GM12801 (cell line): ENCODE measurements around the gene ZNF518A.

ENCODE experiments used
- TF ChIP-seq, protein P1 (sequence below): IDR thresholded peaks from one replicate; pipeline ENCODE4 v1.5.1; 2011; ENCODE audit warnings: control low read depth; ENCODE audit not compliant: insufficient read length; ENCODE audit errors: extremely low read depth

Gene ZNF518A

DNA sequence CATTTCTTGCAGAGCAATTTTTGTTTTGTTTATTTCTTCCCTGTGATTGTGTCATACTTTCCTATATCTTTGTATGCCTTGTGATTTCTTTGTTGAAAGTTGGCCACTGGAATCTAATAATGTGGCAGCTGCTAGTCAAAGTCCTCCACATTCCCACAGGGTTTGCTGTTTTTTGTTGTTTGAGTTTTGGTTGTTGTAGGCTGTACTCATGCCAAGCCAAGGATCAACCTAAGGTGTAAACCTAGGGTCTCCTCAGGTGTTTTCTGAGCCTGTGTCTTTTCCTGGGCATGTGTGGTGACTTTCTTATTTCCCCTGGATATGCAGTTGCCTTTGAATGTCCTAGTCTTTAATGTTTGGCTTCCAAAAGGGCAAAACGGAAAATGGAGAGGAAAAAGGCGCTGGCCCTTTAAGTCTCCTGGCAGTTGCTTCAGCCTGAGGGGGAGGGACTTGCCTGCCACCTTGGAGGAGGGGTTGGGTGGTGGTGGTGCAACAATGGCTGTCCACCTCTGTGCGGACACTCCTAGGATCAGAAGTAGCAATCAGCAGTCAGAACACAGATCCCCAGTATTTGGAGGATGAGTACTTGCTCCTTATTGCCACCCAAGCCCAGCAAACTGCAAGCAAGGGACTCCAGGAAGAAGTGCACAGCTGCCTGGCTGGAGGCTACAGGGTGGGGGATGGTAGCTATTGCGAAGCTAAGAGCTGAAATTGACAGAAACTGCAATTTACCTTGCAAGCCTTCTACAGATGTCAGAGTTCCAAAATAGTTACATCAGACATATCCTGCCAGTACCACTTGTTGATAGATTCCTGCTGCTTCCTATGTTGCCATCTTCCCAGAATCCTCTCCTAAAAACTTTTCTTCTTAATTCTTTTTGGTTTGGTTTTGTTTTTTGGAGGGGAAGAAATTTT is 5.6 kb upstream of the ZNF518A start:
- TF ChIP-seq, protein P1, sequence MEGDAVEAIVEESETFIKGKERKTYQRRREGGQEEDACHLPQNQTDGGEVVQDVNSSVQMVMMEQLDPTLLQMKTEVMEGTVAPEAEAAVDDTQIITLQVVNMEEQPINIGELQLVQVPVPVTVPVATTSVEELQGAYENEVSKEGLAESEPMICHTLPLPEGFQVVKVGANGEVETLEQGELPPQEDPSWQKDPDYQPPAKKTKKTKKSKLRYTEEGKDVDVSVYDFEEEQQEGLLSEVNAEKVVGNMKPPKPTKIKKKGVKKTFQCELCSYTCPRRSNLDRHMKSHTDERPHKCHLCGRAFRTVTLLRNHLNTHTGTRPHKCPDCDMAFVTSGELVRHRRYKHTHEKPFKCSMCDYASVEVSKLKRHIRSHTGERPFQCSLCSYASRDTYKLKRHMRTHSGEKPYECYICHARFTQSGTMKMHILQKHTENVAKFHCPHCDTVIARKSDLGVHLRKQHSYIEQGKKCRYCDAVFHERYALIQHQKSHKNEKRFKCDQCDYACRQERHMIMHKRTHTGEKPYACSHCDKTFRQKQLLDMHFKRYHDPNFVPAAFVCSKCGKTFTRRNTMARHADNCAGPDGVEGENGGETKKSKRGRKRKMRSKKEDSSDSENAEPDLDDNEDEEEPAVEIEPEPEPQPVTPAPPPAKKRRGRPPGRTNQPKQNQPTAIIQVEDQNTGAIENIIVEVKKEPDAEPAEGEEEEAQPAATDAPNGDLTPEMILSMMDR = no peak

DNA sequence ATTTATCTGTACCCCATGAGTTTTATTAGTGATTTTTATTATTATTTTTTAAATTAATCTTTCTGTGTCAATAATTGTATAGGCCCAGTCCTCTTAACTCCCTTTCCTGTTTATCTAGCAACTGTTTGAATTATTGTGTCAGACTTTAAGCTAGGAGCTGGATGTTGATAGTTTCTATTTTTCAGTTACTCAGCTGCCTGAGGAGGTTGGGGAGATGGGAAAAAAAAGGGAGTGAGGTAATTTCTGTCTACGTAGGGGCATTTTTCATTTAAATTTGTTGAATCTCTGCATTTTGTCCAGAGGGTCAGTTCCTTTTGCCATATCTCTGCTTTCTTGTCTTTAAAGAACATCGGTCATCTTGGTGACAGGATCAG is 5.0 kb upstream of the ZNF518A start:
- TF ChIP-seq, protein P1 = no peak

DNA sequence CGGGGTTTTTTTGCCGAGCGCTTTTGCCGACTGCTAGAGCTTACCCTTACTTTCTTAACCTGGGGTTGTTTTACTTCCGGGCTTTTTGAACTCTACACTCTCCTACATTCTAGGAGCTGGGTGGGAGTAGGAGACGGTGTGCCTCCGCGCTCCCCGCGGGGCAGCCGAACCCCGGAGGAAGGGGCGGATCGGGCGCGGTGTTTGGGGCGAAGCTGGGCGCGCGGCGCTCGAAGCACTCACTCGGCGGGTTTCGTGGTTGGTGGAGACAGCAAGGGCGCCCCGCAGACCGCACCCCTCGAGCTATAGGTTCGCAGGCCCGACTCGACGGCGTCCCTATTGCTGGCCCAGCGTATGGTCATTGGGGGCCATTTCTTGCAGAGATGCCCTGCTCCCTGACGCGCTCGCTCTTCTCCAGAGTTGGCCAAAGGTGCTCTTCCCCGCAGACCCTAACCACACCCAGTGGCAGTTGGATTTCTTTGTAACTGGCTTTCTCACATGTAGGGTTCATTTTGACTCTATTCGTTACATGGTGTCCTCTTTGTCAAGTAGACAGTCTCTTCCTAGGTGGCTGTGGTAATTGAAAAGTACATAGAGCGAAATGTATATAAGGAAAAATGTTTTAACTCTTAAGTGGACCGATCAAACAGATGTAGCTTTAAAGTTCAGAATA is 364 bp downstream of the ZNF518A start:
- TF ChIP-seq, protein P1 = no peak

DNA sequence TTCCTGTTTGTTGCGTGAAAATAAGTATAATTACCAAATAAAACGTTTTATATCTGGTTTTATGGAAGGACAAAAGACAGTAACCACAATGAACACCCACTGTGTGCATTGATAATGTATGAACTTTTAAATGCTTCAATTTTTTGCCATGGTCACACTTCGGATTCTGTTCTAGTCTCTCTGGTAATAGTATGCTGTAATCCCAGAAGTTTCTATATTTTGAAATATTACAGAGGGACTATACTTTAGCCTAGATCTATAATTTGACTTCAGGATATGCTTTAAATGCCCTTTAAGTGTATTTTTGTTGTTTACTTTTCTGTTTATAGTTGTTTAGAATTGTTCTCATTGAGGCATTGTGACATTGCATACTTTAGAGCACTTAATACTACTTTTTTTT is 1.5 kb downstream of the ZNF518A start:
- TF ChIP-seq, protein P1 = no peak

DNA sequence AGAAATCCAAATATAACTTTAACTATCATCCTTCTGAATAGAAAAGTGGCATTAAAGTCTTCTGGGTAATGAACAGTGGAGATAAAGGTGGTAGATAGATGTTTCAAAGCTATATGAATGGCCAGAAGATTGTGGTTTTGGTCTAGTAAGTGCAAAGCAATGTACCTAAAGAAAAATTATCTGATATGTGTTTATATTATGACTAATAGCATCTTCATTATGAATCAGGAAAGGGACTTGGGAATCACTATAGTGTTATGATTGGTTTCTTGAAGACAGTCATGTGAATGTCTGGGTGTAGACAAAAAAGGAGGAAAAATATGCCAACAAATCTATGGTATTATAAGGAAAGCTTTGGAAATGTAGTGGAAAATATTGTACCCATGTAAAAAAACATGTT is 3.0 kb downstream of the ZNF518A start:
- TF ChIP-seq, protein P1 = no peak

DNA sequence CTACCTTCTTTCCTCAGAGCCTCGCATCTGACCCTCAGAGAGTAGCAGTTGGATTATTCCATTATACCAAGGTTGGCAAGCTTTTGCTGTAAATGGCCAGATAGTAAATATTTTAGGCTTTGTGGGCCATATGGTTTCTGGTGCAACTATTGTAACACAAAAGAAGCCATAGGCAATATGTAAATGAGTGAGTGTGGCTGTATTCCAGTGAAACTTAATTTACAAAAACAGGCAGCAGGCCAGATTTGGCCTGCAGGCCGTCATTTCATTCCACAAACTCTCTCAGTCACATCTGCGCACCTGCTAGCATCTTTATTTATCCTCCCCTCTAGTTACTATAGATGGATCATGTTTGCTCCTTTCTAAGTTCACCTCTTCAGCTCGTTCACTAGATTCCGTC is 6.7 kb downstream of the ZNF518A start:
- TF ChIP-seq, protein P1 = no peak

DNA sequence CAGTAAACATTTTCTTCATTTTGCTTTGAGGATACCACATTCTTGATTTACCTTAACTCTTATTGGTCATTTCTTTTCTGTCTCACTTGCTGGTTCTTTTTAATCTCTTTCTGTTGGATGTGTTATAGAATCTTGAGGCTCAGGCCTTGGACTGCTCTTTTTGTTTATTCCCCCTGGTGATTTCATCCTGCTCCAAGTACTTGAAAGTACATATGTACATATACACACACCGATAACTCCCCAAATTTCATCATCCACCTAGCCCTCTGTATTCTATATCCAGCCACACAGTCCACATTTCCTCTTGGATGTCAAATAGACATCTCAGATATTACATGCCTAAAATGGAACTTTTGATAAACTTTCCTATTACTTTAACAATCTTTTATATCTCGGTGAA is 7.5 kb downstream of the ZNF518A start:
- TF ChIP-seq, protein P1 = no peak
